ENCODE results near the gene BABAM2. TPM values are rescaled to one million over a fixed set of nuclear protein-coding genes. Genes with fewer than 3 reads are reported as not detected.

The BABAM2 gene
- total and polyA plus RNA-seq, 9 of the 15 experiments (the other 6 are each of a cell fraction or from before 2014, with no cell fraction given) = 10.9 to 37.4 (median 25.6) TPM

GRCh38 chr2:27931361-27931950 lies 40.9 kb downstream of the BABAM2 start:
- in situ Hi-C loops (cut with MboI) (no loop called here), intact Hi-C loops (cut with micrococcal nuclease) (no loop called here)
- H2AFZ ChIP-seq (ENCODE audit: low read depth, low read length) = no peak overlapping the region
- H3K27ac ChIP-seq (ENCODE audit: extremely low read depth, low read depth, low read length) = no peak overlapping the region
- no peaks in the 10 kb centered on the region for H3K36me3 ChIP-seq (ENCODE audit: control insufficient read depth, insufficient read depth, low read length)
- no peaks in the 10 kb centered on the region for H3K9me3 ChIP-seq (replicated peaks; ENCODE audit: control insufficient read depth, insufficient read depth, low read depth, low read length)
- H3K4me3 ChIP-seq = no peak overlapping the region
- CTCF ChIA-PET (ENCODE audit: low intra/inter-chr PET ratio) = no interaction called here
- peaks cover 0 to 3% of the 10 kb centered on the region in 2 experiments; a peak in 3 of 5 replicates for H3K4me1 ChIP-seq (replicated peaks in 1 of 2; ENCODE audit: control insufficient read depth in 2 of 2, insufficient read depth in 2 of 2, low read length in 2 of 2)
- H3K9me1 ChIP-seq (ENCODE audit: control insufficient read depth, insufficient read depth, low read length) = no peaks in the 10 kb centered on the region
- WGBS (ENCODE audit: insufficient coverage, low coverage, missing lambda C conversion rate) = 42% methylated on average over 4 of the region's 4 CpGs
- POLR2A ChIA-PET = no interaction called here
- no peak overlapping the region for H3K4me2 ChIP-seq (ENCODE audit: insufficient read depth, low read length)
- H3K9ac ChIP-seq (ENCODE audit: insufficient read depth in 1 of 2, low read depth in 2 of 2, low read length in 2 of 2) = no peak overlapping the region
- no peak for FAIRE-seq
- DNase-seq (ENCODE audit: extremely low read depth in 1 of 4, low spot score in 3 of 4) = no peak
- TF ChIP-seq, protein P1, sequence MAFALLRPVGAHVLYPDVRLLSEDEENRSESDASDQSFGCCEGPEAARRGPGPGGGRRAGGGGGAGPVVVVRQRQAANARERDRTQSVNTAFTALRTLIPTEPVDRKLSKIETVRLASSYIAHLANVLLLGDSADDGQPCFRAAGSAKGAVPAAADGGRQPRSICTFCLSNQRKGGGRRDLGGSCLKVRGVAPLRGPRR (CRISPR knock-in tag; IDR thresholded peaks at IDR 0.05) = no peak
- TF ChIP-seq ZBTB2 (IDR thresholded peaks at IDR 0.05) (no peak), ELK1 (CRISPR knock-in tag; IDR thresholded peaks at IDR 0.05) (no peak), ZNF589 (CRISPR knock-in tag; IDR thresholded peaks at IDR 0.05; ENCODE audit: low read depth) (no peak)
- H3K27me3 ChIP-seq (ENCODE audit: control insufficient read depth in 2 of 2, insufficient read depth in 2 of 2, low read length in 2 of 2) = no peaks in the 10 kb centered on the region
- no peaks in the 10 kb centered on the region for H4K20me1 ChIP-seq (replicated peaks; ENCODE audit: control insufficient read depth, insufficient read depth, low read length)
- H3K79me2 ChIP-seq (ENCODE audit: control insufficient read depth, insufficient read depth, low read length) = no peaks in the 10 kb centered on the region
- ATAC-seq = no peak
- BruUV-seq (replicated peaks) = no TSS peak
